Mucosa of gallbladder (tissue), 1 donor: Measurements from ENCODE around the gene BCL2L11. TPM values are rescaled to one million over a fixed set of nuclear protein-coding genes. Genes with fewer than 3 reads are reported as not detected.

ENCODE experiments used
- DNase-seq: peaks from one replicate; pipeline ENCODE4 v3.0.0-alpha.2; 2020; ENCODE audit warnings: low spot score
- total RNA-seq: library from RNA; stranded (reverse); gene quantifications from one replicate; pipeline ENCODE4 v1.2.1, GENCODE V29; 2021
- donor health status: DM: no; HTN: no; CAD: no.

BCL2L11 gene
- total RNA-seq, 1 donor from 2014 or later: 19.1 TPM

- no peak for DNase-seq
Measured at GRCh38 chr2:111143107-111143842, 22.6 kb downstream of the BCL2L11 start.

GRCh38 chr2:111143843-111144198 lies 23.1 kb downstream of the BCL2L11 start:
- DNase-seq: no peak

GRCh38 chr2:111145103-111145760 lies 24.5 kb downstream of the BCL2L11 start:
- no peak for DNase-seq

GRCh38 chr2:111145951-111146350 lies 25.2 kb downstream of the BCL2L11 start:
- no peak for DNase-seq

GRCh38 chr2:111148225-111148873 lies 27.6 kb downstream of the BCL2L11 start:
- no peak for DNase-seq

GRCh38 chr2:111148925-111149324 lies 28.2 kb downstream of the BCL2L11 start:
- no peak for DNase-seq

- no peak for DNase-seq
Measured at GRCh38 chr2:111149882-111150455, 29.3 kb downstream of the BCL2L11 start.

GRCh38 chr2:111154758-111155157 lies 34.0 kb downstream of the BCL2L11 start:
- DNase-seq: no peak

- DNase-seq: no peak
Measured at GRCh38 chr2:111155610-111156009, 34.9 kb downstream of the BCL2L11 start.

- no peak for DNase-seq
Measured at GRCh38 chr2:111156529-111156928, 35.8 kb downstream of the BCL2L11 start.

- DNase-seq: no peak
Measured at GRCh38 chr2:111157071-111157661, 36.5 kb downstream of the BCL2L11 start.

GRCh38 chr2:111157798-111158197 lies 37.1 kb downstream of the BCL2L11 start:
- no peak for DNase-seq

- DNase-seq: no peak
Measured at GRCh38 chr2:111159641-111160040, 38.9 kb downstream of the BCL2L11 start.

GRCh38 chr2:111160758-111161157 lies 40.0 kb downstream of the BCL2L11 start:
- DNase-seq: no peak

- no peak for DNase-seq
Measured at GRCh38 chr2:111161971-111162370, 41.3 kb downstream of the BCL2L11 start.

- DNase-seq: no peak
Measured at GRCh38 chr2:111162718-111163331, 42.1 kb downstream of the BCL2L11 start.

- no peak for DNase-seq
Measured at GRCh38 chr2:111164078-111164477, 43.4 kb downstream of the BCL2L11 start.

GRCh38 chr2:111165084-111165483 lies 44.4 kb downstream of the BCL2L11 start:
- DNase-seq: no peak

- no peak for DNase-seq
Measured at GRCh38 chr2:111166115-111166514, 45.4 kb downstream of the BCL2L11 start.

GRCh38 chr2:111167076-111167862 lies 46.6 kb downstream of the BCL2L11 start:
- DNase-seq: no peak

GRCh38 chr2:111167863-111168162 lies 47.1 kb downstream of the BCL2L11 start:
- DNase-seq: no peak
